Measurements from ENCODE around the gene ERRFI1.
A peak's percentile ranks its signal among the peaks of the same experiment; 100 is the strongest.

Gene ERRFI1

GRCh38 chr1:7980984-7981383 lies 45.1 kb downstream of the ERRFI1 start:
- Histone ChIP-seq H3K27ac (ENCODE audit: low read length) (no peak overlapping the region), H3K36me3 (ENCODE audit: insufficient read depth, low read length) (peaks cover 83% of the 10 kb centered on the region), H3K4me2 (ENCODE audit: insufficient read depth, low read length) (no peak overlapping the region), H2AFZ (ENCODE audit: low read depth, low read length) (no peak overlapping the region), H3K4me1 (ENCODE audit: insufficient read depth, low read length) (no peaks in the 10 kb centered on the region), H4K20me1 (ENCODE audit: insufficient read depth, low read length) (peaks cover 21% of the 10 kb centered on the region; the same call in 1 of the 2 replicates), H3K9ac (ENCODE audit: low read depth, low read length) (no peak overlapping the region), H3K79me2 (ENCODE audit: insufficient read depth, low read length) (peaks cover 3% of the 10 kb centered on the region; the same call in 1 of the 2 replicates), H3K9me3 (ENCODE audit: insufficient read depth, low read length, severe bottlenecking) (no peaks in the 10 kb centered on the region), H3K4me3 (ENCODE audit: low read depth in 1 of 2, low read length in 2 of 2) (no peak overlapping the region), H3K27me3 (ENCODE audit: insufficient read depth, low read length, poor library complexity) (no peaks in the 10 kb centered on the region)
- ATAC-seq (ENCODE audit: insufficient read depth, low read depth) (no peak), DNase-seq (no peak)
- TF ChIP-seq CTCF (IDR thresholded peaks at IDR 0.05; ENCODE audit: borderline replicate concordance, extremely low read depth, low read length, poor library complexity, severe bottlenecking), result no peak
- TF ChIP-seq EZH2 (IDR thresholded peaks at IDR 0.05; ENCODE audit: borderline replicate concordance, low read depth, low read length, severe bottlenecking), result no peak

- TF ChIP-seq EZH2 (IDR thresholded peaks at IDR 0.05; ENCODE audit: borderline replicate concordance, low read depth, low read length, severe bottlenecking) (no peak), CTCF (IDR thresholded peaks at IDR 0.05; ENCODE audit: borderline replicate concordance, extremely low read depth, low read length, poor library complexity, severe bottlenecking) (peak; percentile 73)
- H4K20me1 ChIP-seq (ENCODE audit: insufficient read depth, low read length), result peaks cover 3% of the 10 kb centered on the region; the same call in 1 of the 2 replicates
- H2AFZ ChIP-seq (ENCODE audit: low read depth, low read length), result no peak overlapping the region
- ATAC-seq (ENCODE audit: insufficient read depth, low read depth) (peak; percentile 75), DNase-seq (peak; percentile 33)
- peaks cover 70% of the 10 kb centered on the region for H3K36me3 ChIP-seq (ENCODE audit: insufficient read depth, low read length)
- no peaks in the 10 kb centered on the region for H3K27me3 ChIP-seq (ENCODE audit: insufficient read depth, low read length, poor library complexity)
- no peaks in the 10 kb centered on the region for H3K9me3 ChIP-seq (ENCODE audit: insufficient read depth, low read length, severe bottlenecking)
- H3K4me1 ChIP-seq (ENCODE audit: insufficient read depth, low read length), result no peaks in the 10 kb centered on the region
- no peak overlapping the region for H3K4me2 ChIP-seq (ENCODE audit: insufficient read depth, low read length)
- H3K9ac ChIP-seq (ENCODE audit: low read depth, low read length), result no peak overlapping the region
- H3K79me2 ChIP-seq (ENCODE audit: insufficient read depth, low read length), result peaks cover 8% of the 10 kb centered on the region; the same call in 1 of the 2 replicates
- no peak overlapping the region for H3K27ac ChIP-seq (ENCODE audit: low read length)
- H3K4me3 ChIP-seq (ENCODE audit: low read depth in 1 of 2, low read length in 2 of 2), result no peak overlapping the region
Observed at GRCh38 chr1:7975212-7975865, 50.8 kb downstream of the ERRFI1 start.

- H4K20me1 ChIP-seq (ENCODE audit: insufficient read depth, low read length), result peaks cover 2% of the 10 kb centered on the region; the same call in 1 of the 2 replicates
- no peaks in the 10 kb centered on the region for H3K27me3 ChIP-seq (ENCODE audit: insufficient read depth, low read length, poor library complexity)
- H3K4me1 ChIP-seq (ENCODE audit: insufficient read depth, low read length), result no peaks in the 10 kb centered on the region
- no peak overlapping the region for H3K4me3 ChIP-seq (ENCODE audit: low read depth in 1 of 2, low read length in 2 of 2)
- H2AFZ ChIP-seq (ENCODE audit: low read depth, low read length), result no peak overlapping the region
- DNase-seq, result no peak
- peaks cover 71% of the 10 kb centered on the region for H3K36me3 ChIP-seq (ENCODE audit: insufficient read depth, low read length)
- TF ChIP-seq CTCF (IDR thresholded peaks at IDR 0.05; ENCODE audit: borderline replicate concordance, extremely low read depth, low read length, poor library complexity, severe bottlenecking), result no peak
- TF ChIP-seq EZH2 (IDR thresholded peaks at IDR 0.05; ENCODE audit: borderline replicate concordance, low read depth, low read length, severe bottlenecking), result no peak
- no peak overlapping the region for H3K9ac ChIP-seq (ENCODE audit: low read depth, low read length)
- H3K79me2 ChIP-seq (ENCODE audit: insufficient read depth, low read length), result peaks cover 15% of the 10 kb centered on the region; the same call in 1 of the 2 replicates
- H3K9me3 ChIP-seq (ENCODE audit: insufficient read depth, low read length, severe bottlenecking), result no peaks in the 10 kb centered on the region
- H3K4me2 ChIP-seq (ENCODE audit: insufficient read depth, low read length), result no peak overlapping the region
- H3K27ac ChIP-seq (ENCODE audit: low read length), result no peak overlapping the region
- no peak for ATAC-seq (ENCODE audit: insufficient read depth, low read depth)
Observed at GRCh38 chr1:7973086-7973485, 53.0 kb downstream of the ERRFI1 start.

All from DND-41 (cell line).